Tibial artery (tissue), 4 donors: ENCODE results near the gene HNRNPA2B1.

Source experiments
- DNase-seq, 2 donors: peaks; one replicate each; pipeline ENCODE4 v3.0.0-alpha.2; 2019
- H3K27ac ChIP-seq, 2 donors: fragments of 200-600 bp; sonication (generic) in 1 of 2; 1 replicate in 1 of 2; 2 replicates in 1 of 2; pipeline ENCODE4 v1.5.1; 2018 to 2019; ENCODE audit warnings: mild to moderate bottlenecking in 1 of 2
- H3K27me3 ChIP-seq, 2 donors: fragments of 200-600 bp; sonication (generic) in 1 of 2; one replicate each; pipeline versions ENCODE4 v1.5.1 to v1.6.0; 2016 to 2019
- H3K36me3 ChIP-seq, 3 donors: fragments of 200-600 bp; sonication (generic) in 2 of 3; one replicate each; pipeline ENCODE4 v1.5.1; 2016 to 2019; ENCODE audit warnings: mild to moderate bottlenecking in 2 of 3
- H3K4me1 ChIP-seq, 4 donors: fragments of 200-600 bp; sonication (generic) in 2 of 4; 1 replicate in 3 of 4; 2 replicates in 1 of 4; pipeline ENCODE4 v1.5.1; 2016 to 2019
- H3K4me3 ChIP-seq, 2 donors: fragments of 200-600 bp; sonication (generic) in 1 of 2; 1 replicate in 1 of 2; 2 replicates in 1 of 2; pipeline ENCODE4 v1.5.1; 2018 to 2019; ENCODE audit warnings: mild to moderate bottlenecking in 2 of 2
- H3K9me3 ChIP-seq, 3 donors: fragments of 200-600 bp; sonication (generic) in 1 of 3; one replicate each; pipeline ENCODE4 v1.5.1; 2016 to 2019
- CTCF ChIP-seq, 2 experiments: fragments of 200-600 bp in 1 of 2; fragments of 450-650 bp in 1 of 2; IDR thresholded peaks; one replicate each; pipeline ENCODE4 v1.5.1; 2017 to 2019; ENCODE audit warnings: antibody characterized with exemption in 2 of 2, mild to moderate bottlenecking in 1 of 2, moderate library complexity in 1 of 2
- intact Hi-C: fragments of 100-400 bp; cut with DNase I; formaldehyde crosslinking; loops from one replicate; pipeline ENCODE4 v1.15.0; 2023; ENCODE audit warnings: low total_unique reads

HNRNPA2B1 gene

DNA sequence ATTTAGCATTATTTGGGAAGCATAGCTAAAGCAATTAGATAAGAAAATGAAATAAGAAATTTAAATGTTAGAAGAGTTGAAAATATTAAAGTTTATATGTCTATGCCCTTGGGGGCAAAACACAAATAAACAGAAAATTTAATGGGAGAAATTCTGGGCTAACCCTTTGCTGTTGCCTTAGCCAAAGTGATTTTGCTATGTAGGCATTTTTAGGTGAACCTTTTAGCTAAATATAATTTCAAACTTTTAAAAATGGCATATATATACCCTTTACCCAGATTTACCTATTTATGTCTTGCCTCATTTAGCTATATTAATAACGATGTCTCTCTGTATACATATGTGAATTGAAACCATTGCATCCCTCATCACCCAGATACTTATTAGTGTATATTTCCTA is 28.5 kb downstream of the HNRNPA2B1 start:
- H3K4me1 ChIP-seq, result no peaks in the 10 kb centered on the region
- H3K36me3 ChIP-seq, result peaks cover 0 to 13% (median 12%) of the 10 kb centered on the region in 3 donors
- H3K27me3 ChIP-seq, result no peaks in the 10 kb centered on the region
- H3K9me3 ChIP-seq, result no peaks in the 10 kb centered on the region
- no peak overlapping the region for H3K4me3 ChIP-seq
- no peak for TF ChIP-seq CTCF (IDR thresholded peaks at IDR 0.05)
- H3K27ac ChIP-seq, result no peak overlapping the region
- intact Hi-C loops, result no loop called here
- no peak for DNase-seq

- no peaks in the 10 kb centered on the region for H3K27me3 ChIP-seq
- intact Hi-C loops, result no loop called here
- H3K4me1 ChIP-seq, result no peaks in the 10 kb centered on the region
- no peak overlapping the region for H3K4me3 ChIP-seq
- H3K9me3 ChIP-seq, result no peaks in the 10 kb centered on the region
- H3K27ac ChIP-seq, result no peak overlapping the region
- no peak for DNase-seq
- no peak for TF ChIP-seq CTCF (IDR thresholded peaks at IDR 0.05)
- H3K36me3 ChIP-seq, result peaks cover 0 to 13% (median 12%) of the 10 kb centered on the region in 3 donors
These were observed 28.9 kb downstream of the HNRNPA2B1 start for GRCh38 chr7:26171601-26172000.

DNA sequence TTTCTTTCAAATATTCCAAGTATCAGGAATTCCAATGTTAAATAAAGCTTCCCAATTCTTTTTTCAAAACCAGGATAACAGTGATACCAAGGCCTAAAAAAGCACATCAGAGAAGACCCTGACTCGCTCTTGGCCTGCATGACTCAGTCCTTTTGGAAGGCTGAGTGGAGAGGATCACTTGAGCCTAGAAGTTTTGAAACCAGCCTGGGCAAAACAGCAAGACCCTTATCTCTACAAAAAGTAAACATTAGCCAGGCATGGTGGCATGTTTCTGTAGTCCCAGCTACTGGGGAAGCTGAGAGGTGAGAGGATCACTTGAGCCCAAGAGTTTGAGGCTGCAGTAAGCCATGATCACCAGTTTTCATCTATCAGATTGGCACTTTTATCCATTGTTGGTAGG is 29.9 kb downstream of the HNRNPA2B1 start:
- TF ChIP-seq CTCF (IDR thresholded peaks at IDR 0.05), result no peak
- DNase-seq, result no peak

DNA sequence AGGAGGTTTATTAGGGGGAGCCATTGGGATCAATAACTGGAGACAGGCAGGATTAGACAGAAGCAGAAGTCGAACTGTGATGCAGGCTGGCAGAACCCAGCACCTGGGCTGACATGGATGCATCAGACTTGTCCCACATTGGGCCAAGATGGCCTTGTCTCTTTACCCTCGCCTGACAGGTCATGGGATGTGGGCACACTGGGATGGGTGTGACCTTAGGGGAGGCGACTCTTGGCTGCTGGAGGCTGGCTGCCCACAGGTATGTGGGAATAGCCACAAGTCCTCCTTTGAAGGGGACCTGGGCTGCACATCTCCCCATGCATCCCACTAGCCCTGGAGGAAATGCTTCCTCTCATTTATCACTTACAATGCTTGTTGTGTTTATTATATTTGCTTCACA is 31.3 kb downstream of the HNRNPA2B1 start:
- TF ChIP-seq CTCF (IDR thresholded peaks at IDR 0.05), result no peak
- H3K27ac ChIP-seq, result no peak overlapping the region
- DNase-seq, result no peak
- H3K4me3 ChIP-seq, result no peak overlapping the region
- intact Hi-C loops, result no loop called here
- no peaks in the 10 kb centered on the region for H3K9me3 ChIP-seq
- H3K27me3 ChIP-seq, result no peaks in the 10 kb centered on the region
- no peaks in the 10 kb centered on the region for H3K4me1 ChIP-seq
- H3K36me3 ChIP-seq, result peaks cover 0 to 13% (median 12%) of the 10 kb centered on the region in 3 donors

More for the DNA sequence above, 29.9 kb downstream of the HNRNPA2B1 start:
- Histone ChIP-seq H3K4me1 (no peaks in the 10 kb centered on the region), H3K9me3 (no peaks in the 10 kb centered on the region), H3K27me3 (no peaks in the 10 kb centered on the region), H3K27ac (no peak overlapping the region), H3K36me3 (peaks cover 0 to 13% (median 12%) of the 10 kb centered on the region in 3 donors), H3K4me3 (no peak overlapping the region)
- intact Hi-C loops, result no loop called here

DNA sequence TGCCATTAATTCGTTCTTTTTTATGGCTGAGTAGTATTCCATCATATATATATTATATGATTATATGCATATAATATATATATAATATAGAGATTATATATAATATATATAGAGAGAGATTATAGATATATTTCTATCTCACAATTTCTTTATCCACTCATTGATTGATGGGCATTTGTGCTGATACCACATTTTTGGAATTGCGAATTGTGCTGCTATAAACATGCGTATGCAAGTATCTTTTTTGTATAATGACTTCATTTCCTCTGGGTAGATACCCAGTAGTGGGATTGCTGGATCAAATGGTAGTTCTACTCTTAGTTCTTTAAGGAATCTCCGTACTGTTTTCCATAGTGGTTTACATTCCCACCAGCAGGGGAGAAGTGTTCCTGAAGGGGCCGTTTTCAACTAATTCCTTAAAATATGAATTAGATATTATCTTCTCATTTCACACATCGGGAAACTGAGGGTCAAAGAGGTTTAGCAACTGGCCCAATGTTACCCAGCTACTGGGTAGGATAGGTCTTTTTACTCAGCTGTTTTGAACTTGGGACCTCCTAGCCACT is 32.0 kb downstream of the HNRNPA2B1 start:
- Histone ChIP-seq H3K4me1 (no peaks in the 10 kb centered on the region), H3K36me3 (peaks cover 0 to 13% (median 12%) of the 10 kb centered on the region in 3 donors), H3K27ac (no peak overlapping the region), H3K27me3 (no peaks in the 10 kb centered on the region), H3K4me3 (no peak overlapping the region), H3K9me3 (no peaks in the 10 kb centered on the region)
- DNase-seq, result no peak
- intact Hi-C loops, result no loop called here
- TF ChIP-seq CTCF (IDR thresholded peaks at IDR 0.05), result no peak
